Urothelium cell line (cell line): ENCODE results near the gene CDC25A.
A peak's percentile ranks its signal among the peaks of the same experiment; 100 is the strongest.
"Not testable (repeated sequence)": the region's sequence is repeated elsewhere in the genome, so short reads cannot be mapped to it uniquely, and the experiment has no call there.

Experiments
- DNase-seq: peaks from one replicate; pipeline ENCODE4 v3.0.0; 2011; ENCODE audit warnings: low spot score, mixed read lengths
- FAIRE-seq: peaks from 2 replicates; lab custom pipeline; 2011; peaks lifted over from hg19 to GRCh38; lab: Jason Lieb, UNC

The CDC25A gene

GRCh38 chr3:48188266-48189201 is at the start of gene CDC25A:
CDC25A (minus strand) TSS chr3:48188417; CDS start chr3:48187947, 470 bp downstream.
- FAIRE-seq (peak; percentile 78), DNase-seq (peak; percentile 98)

GRCh38 chr3:48236531-48236930 is 48.3 kb upstream of the CDC25A start:
- FAIRE-seq (no peak), DNase-seq (no peak)

GRCh38 chr3:48233542-48233941 is 45.3 kb upstream of the CDC25A start:
- DNase-seq (no peak), FAIRE-seq (no peak)

GRCh38 chr3:48232734-48233133 is 44.5 kb upstream of the CDC25A start:
- DNase-seq (peak; percentile 82), FAIRE-seq (no peak)

GRCh38 chr3:48232232-48232631 is 44.0 kb upstream of the CDC25A start:
- no peak for DNase-seq
- no peak for FAIRE-seq

- FAIRE-seq (no peak), DNase-seq (no peak)
These were observed 38.7 kb upstream of the CDC25A start for GRCh38 chr3:48226939-48227338.

- no peak for FAIRE-seq
- no peak for DNase-seq
These were observed 37.4 kb upstream of the CDC25A start for GRCh38 chr3:48225587-48225986.

GRCh38 chr3:48222616-48223513 is 34.6 kb upstream of the CDC25A start, which contains the start of gene CAMP:
CAMP (plus strand) TSS chr3:48223495; CDS start chr3:48223512, 17 bp downstream.
- no peak for FAIRE-seq
- DNase-seq, result no peak

GRCh38 chr3:48220746-48221145 is 32.5 kb upstream of the CDC25A start:
- FAIRE-seq (no peak), DNase-seq (no peak)

- DNase-seq (no peak), FAIRE-seq (no peak)
These were observed 31.3 kb upstream of the CDC25A start for GRCh38 chr3:48219543-48219942.

GRCh38 chr3:48218537-48218936 is 30.3 kb upstream of the CDC25A start:
- FAIRE-seq (no peak), DNase-seq (no peak)

- FAIRE-seq, result no peak
- no peak for DNase-seq
These were observed 29.2 kb upstream of the CDC25A start for GRCh38 chr3:48217449-48217848.

- DNase-seq (no peak), FAIRE-seq (no peak)
These were observed 27.7 kb upstream of the CDC25A start for GRCh38 chr3:48215876-48216275.

GRCh38 chr3:48215466-48215865 is 27.2 kb upstream of the CDC25A start:
- DNase-seq, result no peak
- FAIRE-seq, result no peak

- DNase-seq (no peak), FAIRE-seq (no peak)
These were observed 26.8 kb upstream of the CDC25A start for GRCh38 chr3:48215019-48215418.

GRCh38 chr3:48214225-48214624 is 26.0 kb upstream of the CDC25A start:
- FAIRE-seq, result no peak
- DNase-seq, result no peak

GRCh38 chr3:48211776-48212175 is 23.6 kb upstream of the CDC25A start:
- not testable (repeated sequence) for DNase-seq, FAIRE-seq

- not testable (repeated sequence) for FAIRE-seq, DNase-seq
These were observed 22.3 kb upstream of the CDC25A start for GRCh38 chr3:48210534-48210933.

GRCh38 chr3:48209445-48209844 is 21.2 kb upstream of the CDC25A start:
- FAIRE-seq, result peak; percentile 46

GRCh38 chr3:48208076-48208475 is 19.9 kb upstream of the CDC25A start:
- FAIRE-seq, result no peak
- no peak for DNase-seq

More at GRCh38 chr3:48209445-48209844, 21.2 kb upstream of the CDC25A start:
- DNase-seq, result no peak

GRCh38 chr3:48202632-48203031 is 14.4 kb upstream of the CDC25A start:
- no peak for FAIRE-seq
- no peak for DNase-seq
